ENCODE measurements around the gene ADGRD2.

ADGRD2 gene

DNA sequence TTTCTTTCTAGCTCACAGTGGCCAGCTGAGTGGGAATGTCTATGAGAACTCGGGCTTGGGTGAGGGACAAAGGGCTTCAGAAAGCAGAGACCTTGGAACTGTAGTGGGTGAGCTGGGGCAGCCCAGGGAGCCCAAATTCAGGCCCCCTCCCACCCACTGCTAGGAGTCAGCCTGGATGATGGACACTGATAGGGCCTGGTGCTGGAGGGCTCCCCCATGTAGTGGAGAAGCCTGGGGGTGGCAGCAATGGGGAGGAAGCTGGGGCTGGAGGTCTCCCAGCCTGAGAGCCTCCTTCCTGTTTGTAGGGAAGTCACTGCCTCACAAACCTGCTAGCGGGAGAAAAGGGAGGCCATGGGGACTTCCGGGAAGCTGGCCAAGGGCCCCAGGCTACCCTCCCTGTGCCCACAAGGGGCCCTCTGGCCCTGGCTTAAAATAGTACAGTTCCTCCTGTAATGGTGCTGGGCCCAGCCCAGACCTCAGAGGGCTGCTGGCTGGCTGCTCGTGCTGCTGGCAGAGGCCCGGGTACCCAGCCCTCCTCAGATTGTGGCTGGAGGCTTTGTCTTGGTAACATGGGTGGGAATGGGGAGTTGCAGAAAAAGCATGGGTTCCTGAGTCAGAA is 63.2 kb downstream of the ADGRD2 start:
- DNase-seq: no peak
- Mint-ChIP-seq H3K4me3 (no peak overlapping the region), H3K36me3 (ENCODE audit: insufficient read depth) (no peaks in the 10 kb centered on the region), H3K27me3 (peaks cover 17 to 53% of the 10 kb centered on the region in 2 donors), H3K27ac (no peak overlapping the region), H3K4me1 (ENCODE audit: low read depth in 2 of 2) (peaks cover 0 to 4% of the 10 kb centered on the region in 2 donors), H3K9me3 (no peaks in the 10 kb centered on the region)
- no peak for ATAC-seq (replicated peaks)

- DNase-seq: no peak
- Mint-ChIP-seq H3K27ac (no peak overlapping the region), H3K36me3 (ENCODE audit: insufficient read depth) (no peaks in the 10 kb centered on the region), H3K27me3 (peaks cover 17 to 54% of the 10 kb centered on the region in 2 donors), H3K4me1 (ENCODE audit: low read depth in 2 of 2) (peaks cover 0 to 4% of the 10 kb centered on the region in 2 donors), H3K9me3 (no peaks in the 10 kb centered on the region), H3K4me3 (no peak overlapping the region)
- ATAC-seq (replicated peaks): no peak
These were observed 63.9 kb downstream of the ADGRD2 start for GRCh38 chr9:124514125-124514524.

DNA sequence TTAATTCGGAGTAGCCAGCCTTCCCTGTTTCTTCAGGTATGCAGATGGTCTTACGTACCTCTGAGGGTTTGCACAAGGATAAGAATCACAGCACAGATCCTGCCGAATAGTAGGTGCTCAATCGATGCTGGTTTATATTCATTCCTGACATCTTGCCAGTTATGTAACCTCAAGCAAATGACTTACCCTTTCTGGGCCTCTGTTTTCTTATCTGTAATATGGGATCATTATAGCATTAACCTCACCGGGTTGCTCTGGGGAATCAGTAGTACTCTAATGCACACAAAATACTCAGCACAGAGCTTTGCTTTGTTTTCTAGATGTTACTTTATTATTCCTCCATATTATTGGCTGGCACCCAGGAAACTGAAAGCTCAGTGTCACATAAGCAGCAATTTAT is 64.6 kb downstream of the ADGRD2 start:
- Mint-ChIP-seq H3K27me3 (peaks cover 19 to 54% of the 10 kb centered on the region in 2 donors), H3K36me3 (ENCODE audit: insufficient read depth) (no peaks in the 10 kb centered on the region), H3K4me1 (ENCODE audit: low read depth in 2 of 2) (peaks cover 0 to 4% of the 10 kb centered on the region in 2 donors), H3K4me3 (no peak overlapping the region), H3K27ac (no peak overlapping the region), H3K9me3 (no peaks in the 10 kb centered on the region)
- DNase-seq: no peak
- no peak for ATAC-seq (replicated peaks)

DNA sequence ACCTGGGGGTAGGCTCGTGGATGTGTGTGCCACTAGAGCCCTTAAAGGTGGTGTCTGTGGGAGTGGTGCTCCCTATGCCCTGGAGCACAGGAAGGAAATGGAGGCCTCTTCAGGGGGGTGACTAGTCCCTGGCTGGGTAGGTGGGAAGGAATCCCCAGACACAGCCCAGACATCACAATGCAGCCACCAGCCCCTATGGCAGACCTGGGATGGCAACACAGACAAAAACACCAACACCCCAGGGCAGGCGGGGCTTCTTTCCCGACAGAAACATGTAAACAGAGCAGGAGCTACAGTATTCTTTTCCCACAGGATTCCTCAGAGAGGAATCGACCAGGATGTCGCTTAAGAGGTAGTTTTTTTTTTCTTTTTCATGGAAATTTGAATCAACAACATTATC is 67.3 kb downstream of the ADGRD2 start:
- H3K4me3 Mint-ChIP-seq: no peak overlapping the region
- ATAC-seq (replicated peaks) (no peak), DNase-seq (no peak)
- H3K9me3 Mint-ChIP-seq: no peaks in the 10 kb centered on the region
- no peak overlapping the region for H3K27ac Mint-ChIP-seq
- no peaks in the 10 kb centered on the region for H3K36me3 Mint-ChIP-seq (ENCODE audit: insufficient read depth)
- H3K27me3 Mint-ChIP-seq: peaks cover 35 to 60% of the 10 kb centered on the region in 2 donors
- no peaks in the 10 kb centered on the region for H3K4me1 Mint-ChIP-seq (ENCODE audit: low read depth in 2 of 2)

GRCh38 chr9:124518116-124518515 is 67.9 kb downstream of the ADGRD2 start:
- DNase-seq (no peak), ATAC-seq (replicated peaks) (no peak)
- Mint-ChIP-seq H3K4me1 (ENCODE audit: low read depth in 2 of 2) (no peaks in the 10 kb centered on the region), H3K27me3 (peaks cover 37 to 59% of the 10 kb centered on the region in 2 donors), H3K27ac (no peak overlapping the region), H3K4me3 (no peak overlapping the region), H3K36me3 (ENCODE audit: insufficient read depth) (no peaks in the 10 kb centered on the region), H3K9me3 (no peaks in the 10 kb centered on the region)

DNA sequence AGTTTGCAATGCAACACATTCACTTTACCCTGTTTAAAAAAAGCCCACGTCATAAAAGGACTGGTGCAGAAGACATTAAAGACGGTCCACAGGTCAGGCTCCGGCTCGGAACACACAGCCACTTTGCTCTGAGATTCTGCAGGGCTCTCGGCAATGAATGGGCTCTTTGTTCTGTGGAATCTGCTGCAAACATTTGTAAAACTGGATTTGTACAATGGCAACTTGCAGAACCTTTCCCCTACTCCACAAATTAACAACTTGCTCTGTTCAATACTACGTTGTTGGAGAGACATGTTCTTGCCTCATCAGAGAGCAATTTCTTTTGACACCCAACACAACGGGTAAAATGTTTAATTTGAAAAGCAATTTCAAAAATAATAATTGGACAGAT is 70.0 kb downstream of the ADGRD2 start:
- no peak overlapping the region for H3K27ac Mint-ChIP-seq
- no peaks in the 10 kb centered on the region for H3K9me3 Mint-ChIP-seq
- no peaks in the 10 kb centered on the region for H3K36me3 Mint-ChIP-seq (ENCODE audit: insufficient read depth)
- no peak overlapping the region for H3K4me3 Mint-ChIP-seq
- ATAC-seq (replicated peaks): no peak
- peaks cover 37 to 54% of the 10 kb centered on the region in 2 donors for H3K27me3 Mint-ChIP-seq
- H3K4me1 Mint-ChIP-seq (ENCODE audit: low read depth in 2 of 2): no peaks in the 10 kb centered on the region
- DNase-seq: no peak

GRCh38 chr9:124521142-124521541 is 70.9 kb downstream of the ADGRD2 start:
- no peak overlapping the region for H3K27ac Mint-ChIP-seq
- no peak for ATAC-seq (replicated peaks)
- no peak for DNase-seq

DNA sequence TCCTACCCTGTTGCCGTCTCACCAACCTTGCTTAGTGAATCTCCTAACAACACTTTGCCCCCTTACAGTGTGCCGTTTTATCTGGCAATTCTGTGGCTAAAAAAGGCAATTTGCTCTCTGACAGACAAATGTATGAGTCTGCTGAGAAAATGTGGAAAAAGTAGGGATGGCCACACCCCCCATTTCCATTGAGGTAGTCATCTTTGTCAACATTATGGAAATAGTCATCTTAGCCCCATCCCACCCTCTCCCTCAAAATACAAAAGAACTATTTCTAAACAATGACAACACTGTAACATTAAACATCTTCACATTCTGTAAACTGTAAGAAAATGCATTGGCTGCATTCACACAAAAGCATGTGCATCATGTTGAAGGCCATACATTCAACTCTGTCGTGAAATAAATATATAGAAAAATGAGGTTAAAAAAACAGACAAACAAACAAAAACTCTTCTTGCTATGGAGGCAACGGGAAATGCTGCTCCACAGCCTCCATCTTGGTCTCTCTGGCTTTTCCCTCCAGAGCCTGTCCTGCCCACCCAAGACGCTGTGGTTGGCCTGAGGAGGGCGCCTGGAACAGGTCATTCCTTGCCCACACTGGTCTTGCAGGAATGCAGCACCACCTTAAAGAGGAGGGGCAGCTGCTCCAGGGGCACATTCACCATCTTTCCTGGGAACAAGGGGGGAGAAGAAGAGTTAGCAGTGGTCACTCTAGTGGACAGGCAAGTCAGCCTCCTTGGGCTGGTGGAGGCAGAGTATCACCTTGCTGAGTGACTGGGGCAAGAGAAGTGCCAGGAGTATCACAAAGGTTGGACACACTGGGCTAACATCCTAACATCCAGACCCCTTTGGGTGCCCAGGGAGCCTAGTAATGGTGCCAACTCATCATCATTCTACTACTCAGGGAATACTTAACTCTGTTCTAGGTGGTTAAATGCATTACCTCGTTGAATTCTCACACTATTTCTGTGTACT is 72.2 kb downstream of the ADGRD2 start:
- Mint-ChIP-seq H3K27ac (no peak overlapping the region), H3K4me3 (no peak overlapping the region), H3K4me1 (ENCODE audit: low read depth in 2 of 2) (no peaks in the 10 kb centered on the region), H3K36me3 (ENCODE audit: insufficient read depth) (no peaks in the 10 kb centered on the region), H3K27me3 (peaks cover 27 to 43% of the 10 kb centered on the region in 2 donors), H3K9me3 (no peaks in the 10 kb centered on the region)
- DNase-seq (no peak), ATAC-seq (replicated peaks) (no peak)

More at GRCh38 chr9:124521142-124521541, 70.9 kb downstream of the ADGRD2 start:
- Mint-ChIP-seq H3K36me3 (ENCODE audit: insufficient read depth) (no peaks in the 10 kb centered on the region), H3K9me3 (no peaks in the 10 kb centered on the region), H3K4me3 (no peak overlapping the region), H3K4me1 (ENCODE audit: low read depth in 2 of 2) (no peaks in the 10 kb centered on the region), H3K27me3 (peaks cover 37 to 54% of the 10 kb centered on the region in 2 donors)

GRCh38 chr9:124526174-124526573 is 75.9 kb downstream of the ADGRD2 start:
- no peaks in the 10 kb centered on the region for H3K4me1 Mint-ChIP-seq (ENCODE audit: low read depth in 2 of 2)
- DNase-seq (no peak), ATAC-seq (replicated peaks) (no peak)
- no peaks in the 10 kb centered on the region for H3K9me3 Mint-ChIP-seq
- H3K27me3 Mint-ChIP-seq: peaks cover 13 to 25% of the 10 kb centered on the region in 2 donors
- H3K36me3 Mint-ChIP-seq (ENCODE audit: insufficient read depth): no peaks in the 10 kb centered on the region
- H3K27ac Mint-ChIP-seq: peak overlapping the region in 1 of 2 donors; percentile 19
- no peak overlapping the region for H3K4me3 Mint-ChIP-seq

DNA sequence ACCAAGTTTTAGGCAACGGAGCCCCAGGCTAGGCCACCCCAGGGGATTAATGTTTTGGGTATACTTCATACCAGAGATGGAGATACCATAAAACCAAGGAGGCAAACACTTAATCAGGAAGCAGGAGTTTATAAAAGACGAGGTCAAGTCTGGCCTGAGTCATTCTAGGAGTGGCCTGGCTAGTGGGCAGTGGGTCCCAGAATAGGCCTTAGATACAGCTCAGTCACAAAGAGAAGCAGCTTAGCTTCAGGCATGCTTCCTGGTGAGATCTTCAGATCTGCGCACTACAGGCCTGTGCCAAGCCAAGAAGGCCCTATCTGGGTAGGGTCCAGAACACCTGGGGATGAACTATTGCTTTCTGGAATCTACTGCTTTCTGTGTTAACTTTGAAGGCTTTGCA is 77.5 kb downstream of the ADGRD2 start:
- ATAC-seq (replicated peaks) (no peak), DNase-seq (no peak)
- H3K27ac Mint-ChIP-seq: no peak overlapping the region
- no peaks in the 10 kb centered on the region for H3K36me3 Mint-ChIP-seq (ENCODE audit: insufficient read depth)
- H3K9me3 Mint-ChIP-seq: no peaks in the 10 kb centered on the region
- H3K4me3 Mint-ChIP-seq: no peak overlapping the region
- peaks cover under 1 to 9% of the 10 kb centered on the region in 2 donors for H3K27me3 Mint-ChIP-seq
- no peaks in the 10 kb centered on the region for H3K4me1 Mint-ChIP-seq (ENCODE audit: low read depth in 2 of 2)

Measured in effector memory CD8-positive, alpha-beta T cell (primary cell).